HG02763 (cell line): ENCODE data around the gene NPAS3.

Experiments
- ATAC-seq: cut with Tn5 transposase; IDR thresholded peaks from one replicate; pipeline ENCODE4 v1.9.1; 2021; ENCODE audit warnings: mild to moderate bottlenecking, moderate library complexity; ENCODE audit not compliant: unreplicated experiment

NPAS3 gene

GRCh38 chr14:33686856-33687255 is 748.2 kb downstream of the NPAS3 start:
- ATAC-seq = no peak

GRCh38 chr14:33689680-33690079 is 751.0 kb downstream of the NPAS3 start:
- no peak for ATAC-seq

- no peak for ATAC-seq
Observed at GRCh38 chr14:33691907-33692306, 753.2 kb downstream of the NPAS3 start.

- ATAC-seq = no peak
Observed at GRCh38 chr14:33692762-33693161, 754.1 kb downstream of the NPAS3 start.

- ATAC-seq = no peak
Observed at GRCh38 chr14:33693237-33693636, 754.6 kb downstream of the NPAS3 start.

- no peak for ATAC-seq
Observed at GRCh38 chr14:33696165-33696564, 757.5 kb downstream of the NPAS3 start.

GRCh38 chr14:33699300-33699983 is 760.8 kb downstream of the NPAS3 start:
- no peak for ATAC-seq

GRCh38 chr14:33700052-33700451 is 761.4 kb downstream of the NPAS3 start:
- no peak for ATAC-seq

GRCh38 chr14:33702293-33702692 is 763.6 kb downstream of the NPAS3 start:
- ATAC-seq = no peak

- ATAC-seq = no peak
Observed at GRCh38 chr14:33704481-33704880, 765.8 kb downstream of the NPAS3 start.

GRCh38 chr14:33705490-33705889 is 766.8 kb downstream of the NPAS3 start:
- ATAC-seq = no peak

- ATAC-seq = no peak
Observed at GRCh38 chr14:33707716-33708115, 769.0 kb downstream of the NPAS3 start.

- no peak for ATAC-seq
Observed at GRCh38 chr14:33709283-33709682, 770.6 kb downstream of the NPAS3 start.

GRCh38 chr14:33709711-33710110 is 771.0 kb downstream of the NPAS3 start:
- ATAC-seq = no peak

GRCh38 chr14:33710273-33710672 is 771.6 kb downstream of the NPAS3 start:
- ATAC-seq = no peak

- no peak for ATAC-seq
Observed at GRCh38 chr14:33711194-33711593, 772.5 kb downstream of the NPAS3 start.

GRCh38 chr14:33711811-33712216 is 773.1 kb downstream of the NPAS3 start:
- ATAC-seq = no peak

GRCh38 chr14:33714527-33715226 is 776.0 kb downstream of the NPAS3 start:
- no peak for ATAC-seq

GRCh38 chr14:33715227-33715528 is 776.5 kb downstream of the NPAS3 start:
- no peak for ATAC-seq

- ATAC-seq = no peak
Observed at GRCh38 chr14:33716921-33717320, 778.2 kb downstream of the NPAS3 start.

GRCh38 chr14:33717866-33718265 is 779.2 kb downstream of the NPAS3 start:
- ATAC-seq = no peak

GRCh38 chr14:33720284-33720787 is 781.7 kb downstream of the NPAS3 start:
- no peak for ATAC-seq

GRCh38 chr14:33726685-33727084 is 788.0 kb downstream of the NPAS3 start:
- no peak for ATAC-seq
